SK-N-SH treated with all-trans-retinoic acid at 6 μM for 48 hours (cell line): ENCODE results near the gene C3orf62.

Source experiments
- CREB5 ChIP-seq: fragments of 250-450 bp; sonication (Bioruptor Pico); IDR thresholded peaks from 2 replicates; pipeline ENCODE4 v1.5.1; 2020; ENCODE audit warnings: low read depth, mild to moderate bottlenecking, moderate library complexity
- ESRRG ChIP-seq: fragments of 250-450 bp; sonication (Bioruptor Pico); IDR thresholded peaks from 2 replicates; pipeline ENCODE4 v1.6.1; 2021; ENCODE audit warnings: mild to moderate bottlenecking
- ISL1 ChIP-seq: fragments of 250-450 bp; sonication (Bioruptor Pico); IDR thresholded peaks from 2 replicates; pipeline ENCODE4 v2.1.2; 2022; ENCODE audit warnings: mild to moderate bottlenecking, moderate library complexity
- OSR1 ChIP-seq: fragments of 250-450 bp; sonication (Bioruptor Pico); IDR thresholded peaks from 2 replicates; pipeline ENCODE4 v1.8.0; 2022; ENCODE audit warnings: moderate library complexity, mild to moderate bottlenecking, inconsistent platforms
- PATZ1 ChIP-seq: fragments of 250-450 bp; sonication (Bioruptor Pico); IDR thresholded peaks from 2 replicates; pipeline ENCODE4 v1.8.0; 2020; ENCODE audit warnings: mild to moderate bottlenecking, moderate library complexity, borderline replicate concordance
- POU6F1 ChIP-seq: fragments of 250-450 bp; sonication (Bioruptor Pico); IDR thresholded peaks from 2 replicates; pipeline ENCODE4 v1.8.0; 2021; ENCODE audit warnings: low read depth, mild to moderate bottlenecking, moderate library complexity, borderline replicate concordance
- PPARA ChIP-seq: fragments of 250-450 bp; sonication (Bioruptor Pico); IDR thresholded peaks from 2 replicates; pipeline ENCODE4 v1.5.0; 2020; ENCODE audit warnings: mild to moderate bottlenecking, borderline replicate concordance
- RARB ChIP-seq: fragments of 250-450 bp; sonication (Bioruptor Pico); IDR thresholded peaks from 2 replicates; pipeline ENCODE4 v1.8.0; 2021; ENCODE audit warnings: mild to moderate bottlenecking, moderate library complexity
- TCF4 ChIP-seq: fragments of 250-450 bp; sonication (Bioruptor Pico); IDR thresholded peaks from 2 replicates; pipeline ENCODE4 v1.8.0; 2021; ENCODE audit warnings: mild to moderate bottlenecking, moderate library complexity, borderline replicate concordance
- TOX ChIP-seq: fragments of 250-450 bp; sonication (Bioruptor Pico); IDR thresholded peaks from 2 replicates; pipeline ENCODE4 v1.8.0; 2021; ENCODE audit warnings: mild to moderate bottlenecking, moderate library complexity, borderline replicate concordance
- TSHZ2 ChIP-seq: fragments of 250-450 bp; sonication (Bioruptor Pico); IDR thresholded peaks from 2 replicates; pipeline ENCODE4 v1.5.0; 2020; ENCODE audit warnings: mild to moderate bottlenecking, moderate library complexity
- ZC3H10 ChIP-seq: fragments of 250-450 bp; sonication (Bioruptor Pico); IDR thresholded peaks from 2 replicates; pipeline ENCODE4 v1.5.1; 2021; ENCODE audit warnings: mild to moderate bottlenecking, moderate library complexity
- ZFP3 ChIP-seq: fragments of 250-450 bp; sonication (Bioruptor Pico); IDR thresholded peaks from 2 replicates; pipeline ENCODE4 v1.5.0; 2020; ENCODE audit warnings: mild to moderate bottlenecking, moderate library complexity
- ZNF8 ChIP-seq: fragments of 450-650 bp; formaldehyde crosslinking; IDR thresholded peaks from 2 replicates; pipeline ENCODE4 v1.5.0; 2020; ENCODE audit warnings: mild to moderate bottlenecking, moderate library complexity

GRCh38 chr3:49302613-49303012 is 25.6 kb upstream of the C3orf62 start:
- no peak for TF ChIP-seq PATZ1
- no peak for TF ChIP-seq RARB (CRISPR knock-in tag)
- TF ChIP-seq TSHZ2 (CRISPR knock-in tag): no peak
- no peak for TF ChIP-seq ZFP3
- no peak for TF ChIP-seq OSR1 (CRISPR knock-in tag)
- TF ChIP-seq TCF4 (CRISPR knock-in tag): no peak
- TF ChIP-seq PPARA (CRISPR knock-in tag): no peak
- TF ChIP-seq ISL1 (CRISPR knock-in tag): no peak
- TF ChIP-seq ZNF8 (CRISPR knock-in tag): no peak
- no peak for TF ChIP-seq POU6F1
- no peak for TF ChIP-seq TOX (CRISPR knock-in tag)
- TF ChIP-seq ZC3H10 (CRISPR knock-in tag): no peak
- no peak for TF ChIP-seq CREB5 (CRISPR knock-in tag)
- TF ChIP-seq ESRRG (CRISPR knock-in tag): no peak
